H1 (cell line): ENCODE measurements around the gene XRRA1.

Experiments used
- CTCF ChIP-seq, 3 experiments: IDR thresholded peaks; 1 replicate in 2 of 3; 2 replicates in 1 of 3; pipeline versions ENCODE4 v1.5.1 to v1.6.1; 2011; ENCODE audit warnings: low read length in 3 of 3, mild to moderate bottlenecking in 3 of 3, inconsistent platforms in 2 of 3, low read depth in 1 of 3, moderate library complexity in 1 of 3; ENCODE audit not compliant: insufficient read depth in 1 of 3; ENCODE audit errors: control extremely low read depth in 1 of 3
- EP300 ChIP-seq, 2 experiments: IDR thresholded peaks; 1 replicate in 1 of 2; 2 replicates in 1 of 2; pipeline ENCODE4 v1.6.1; 2011 to 2012; ENCODE audit warnings: low read depth in 2 of 2, low read length in 2 of 2, mild to moderate bottlenecking in 2 of 2, borderline replicate concordance in 1 of 2, inconsistent platforms in 1 of 2, moderate library complexity in 1 of 2
- GABPA ChIP-seq: IDR thresholded peaks from 2 replicates; pipeline ENCODE4 v1.6.1; 2011; ENCODE audit warnings: mild to moderate bottlenecking, low read length, moderate library complexity, borderline replicate concordance; ENCODE audit not compliant: insufficient read depth
- MAX ChIP-seq: IDR thresholded peaks from 2 replicates; pipeline ENCODE4 v1.6.1; 2012; ENCODE audit warnings: inconsistent platforms
- POLR2A ChIP-seq, 2 experiments: IDR thresholded peaks; 1 replicate in 1 of 2; 2 replicates in 1 of 2; pipeline ENCODE4 v1.6.1; 2011; ENCODE audit warnings: low read depth in 2 of 2, low read length in 2 of 2, mild to moderate bottlenecking in 2 of 2; ENCODE audit errors: control extremely low read depth in 1 of 2
- SP1 ChIP-seq: IDR thresholded peaks from 2 replicates; pipeline ENCODE4 v1.6.1; 2011; ENCODE audit warnings: low read depth, low read length

GRCh38 chr11:74956397-74957015 lies 7.6 kb upstream of the XRRA1 start:
- TF ChIP-seq CTCF (IDR thresholded peaks at IDR 0.05; ENCODE audit: control extremely low read depth in 1 of 3, insufficient read depth in 1 of 3, low read depth in 1 of 3, low read length in 3 of 3) (no peak), SP1 (no peak), EP300 (IDR thresholded peaks at IDR 0.05; ENCODE audit: borderline replicate concordance in 1 of 2, low read depth in 2 of 2, low read length in 2 of 2) (no peak), GABPA (no peak), MAX (no peak), POLR2A (IDR thresholded peaks at IDR 0.05; ENCODE audit: control extremely low read depth in 1 of 2, low read depth in 2 of 2, low read length in 2 of 2) (no peak)
